ENCODE data around the gene LDLRAD4. TPM values are rescaled to one million over a fixed set of nuclear protein-coding genes. Genes with fewer than 3 reads are reported as not detected.

The LDLRAD4 gene
- polyA plus RNA-seq, 1 donor = 9.1 TPM

- no peak overlapping the region for H3K4me3 ChIP-seq (ENCODE audit: low read length)
- WGBS (ENCODE audit: insufficient coverage, low lambda C conversion rate) = 100% methylated on average over 1 of the region's 7 CpGs
- H3K4me1 ChIP-seq (ENCODE audit: control insufficient read depth, insufficient read depth, low read length) = peaks cover 20% of the 10 kb centered on the region
- DNase-seq = no peak
- no peak overlapping the region for H3K27ac ChIP-seq (ENCODE audit: low read length)
- no peaks in the 10 kb centered on the region for H3K27me3 ChIP-seq (ENCODE audit: control insufficient read depth, insufficient read depth, low read length)
- H3K36me3 ChIP-seq (ENCODE audit: control insufficient read depth, insufficient read depth, low read length) = no peaks in the 10 kb centered on the region
- no peaks in the 10 kb centered on the region for H3K9me3 ChIP-seq (ENCODE audit: control insufficient read depth, low read depth, low read length)
Measured at GRCh38 chr18:13416208-13416607, 197.6 kb downstream of the LDLRAD4 start.

GRCh38 chr18:13416848-13417247, 198.3 kb downstream of the LDLRAD4 start:
- no peaks in the 10 kb centered on the region for H3K27me3 ChIP-seq (ENCODE audit: control insufficient read depth, insufficient read depth, low read length)
- no peak overlapping the region for H3K4me3 ChIP-seq (ENCODE audit: low read length)
- H3K4me1 ChIP-seq (ENCODE audit: control insufficient read depth, insufficient read depth, low read length) = peaks cover 20% of the 10 kb centered on the region
- H3K36me3 ChIP-seq (ENCODE audit: control insufficient read depth, insufficient read depth, low read length) = no peaks in the 10 kb centered on the region
- no peaks in the 10 kb centered on the region for H3K9me3 ChIP-seq (ENCODE audit: control insufficient read depth, low read depth, low read length)
- peak overlapping the region; percentile 30 for H3K27ac ChIP-seq (ENCODE audit: low read length)
- WGBS (ENCODE audit: insufficient coverage, low lambda C conversion rate) = no CpG with 5 or more reads among the region's 3 CpGs
- DNase-seq = peak; percentile 77 to 88

GRCh38 chr18:13418013-13418710, 199.6 kb downstream of the LDLRAD4 start:
- Histone ChIP-seq H3K9me3 (ENCODE audit: control insufficient read depth, low read depth, low read length) (no peaks in the 10 kb centered on the region), H3K36me3 (ENCODE audit: control insufficient read depth, insufficient read depth, low read length) (no peaks in the 10 kb centered on the region), H3K27me3 (ENCODE audit: control insufficient read depth, insufficient read depth, low read length) (no peaks in the 10 kb centered on the region), H3K4me3 (ENCODE audit: low read length) (no peak overlapping the region), H3K4me1 (ENCODE audit: control insufficient read depth, insufficient read depth, low read length) (peaks cover 20% of the 10 kb centered on the region), H3K27ac (ENCODE audit: low read length) (no peak overlapping the region)
- peak; percentile 10 to 32 for DNase-seq
- WGBS (ENCODE audit: insufficient coverage, low lambda C conversion rate) = 80% methylated on average over 1 of the region's 11 CpGs

GRCh38 chr18:13420969-13421686, 202.6 kb downstream of the LDLRAD4 start:
- Histone ChIP-seq H3K4me1 (ENCODE audit: control insufficient read depth, insufficient read depth, low read length) (peaks cover 10% of the 10 kb centered on the region), H3K27ac (ENCODE audit: low read length) (no peak overlapping the region), H3K4me3 (ENCODE audit: low read length) (no peak overlapping the region), H3K36me3 (ENCODE audit: control insufficient read depth, insufficient read depth, low read length) (no peaks in the 10 kb centered on the region), H3K27me3 (ENCODE audit: control insufficient read depth, insufficient read depth, low read length) (no peaks in the 10 kb centered on the region), H3K9me3 (ENCODE audit: control insufficient read depth, low read depth, low read length) (no peaks in the 10 kb centered on the region)
- no peak for DNase-seq
- WGBS (ENCODE audit: insufficient coverage, low lambda C conversion rate) = no CpG with 5 or more reads among the region's 19 CpGs

GRCh38 chr18:13422541-13423147, 204.1 kb downstream of the LDLRAD4 start:
- WGBS (ENCODE audit: insufficient coverage, low lambda C conversion rate) = no CpG with 5 or more reads among the region's 5 CpGs
- H3K4me3 ChIP-seq (ENCODE audit: low read length) = no peak overlapping the region
- no peaks in the 10 kb centered on the region for H3K27me3 ChIP-seq (ENCODE audit: control insufficient read depth, insufficient read depth, low read length)

GRCh38 chr18:13423352-13423751, 204.8 kb downstream of the LDLRAD4 start:
- no CpG with 5 or more reads among the region's 9 CpGs for WGBS (ENCODE audit: insufficient coverage, low lambda C conversion rate)
- Histone ChIP-seq H3K27ac (ENCODE audit: low read length) (no peak overlapping the region), H3K4me3 (ENCODE audit: low read length) (no peak overlapping the region), H3K27me3 (ENCODE audit: control insufficient read depth, insufficient read depth, low read length) (no peaks in the 10 kb centered on the region), H3K4me1 (ENCODE audit: control insufficient read depth, insufficient read depth, low read length) (no peaks in the 10 kb centered on the region), H3K36me3 (ENCODE audit: control insufficient read depth, insufficient read depth, low read length) (no peaks in the 10 kb centered on the region), H3K9me3 (ENCODE audit: control insufficient read depth, low read depth, low read length) (no peaks in the 10 kb centered on the region)
- no peak for DNase-seq

More at GRCh38 chr18:13422541-13423147, 204.1 kb downstream of the LDLRAD4 start:
- no peak overlapping the region for H3K27ac ChIP-seq (ENCODE audit: low read length)
- H3K36me3 ChIP-seq (ENCODE audit: control insufficient read depth, insufficient read depth, low read length) = no peaks in the 10 kb centered on the region
- no peaks in the 10 kb centered on the region for H3K9me3 ChIP-seq (ENCODE audit: control insufficient read depth, low read depth, low read length)
- H3K4me1 ChIP-seq (ENCODE audit: control insufficient read depth, insufficient read depth, low read length) = peaks cover 7% of the 10 kb centered on the region
- no peak for DNase-seq

- no peak overlapping the region for H3K27ac ChIP-seq (ENCODE audit: low read length)
- H3K27me3 ChIP-seq (ENCODE audit: control insufficient read depth, insufficient read depth, low read length) = no peaks in the 10 kb centered on the region
- no peak for DNase-seq
- no peaks in the 10 kb centered on the region for H3K36me3 ChIP-seq (ENCODE audit: control insufficient read depth, insufficient read depth, low read length)
- H3K9me3 ChIP-seq (ENCODE audit: control insufficient read depth, low read depth, low read length) = no peaks in the 10 kb centered on the region
- no peaks in the 10 kb centered on the region for H3K4me1 ChIP-seq (ENCODE audit: control insufficient read depth, insufficient read depth, low read length)
- no peak overlapping the region for H3K4me3 ChIP-seq (ENCODE audit: low read length)
- 80% methylated on average over 1 of the region's 7 CpGs for WGBS (ENCODE audit: insufficient coverage, low lambda C conversion rate)
Measured at GRCh38 chr18:13424363-13424762, 205.8 kb downstream of the LDLRAD4 start.

- H3K27me3 ChIP-seq (ENCODE audit: control insufficient read depth, insufficient read depth, low read length) = no peaks in the 10 kb centered on the region
- no peak overlapping the region for H3K4me3 ChIP-seq (ENCODE audit: low read length)
- H3K27ac ChIP-seq (ENCODE audit: low read length) = no peak overlapping the region
- DNase-seq = no peak
- WGBS (ENCODE audit: insufficient coverage, low lambda C conversion rate) = no CpG with 5 or more reads among the region's 16 CpGs
- H3K4me1 ChIP-seq (ENCODE audit: control insufficient read depth, insufficient read depth, low read length) = no peaks in the 10 kb centered on the region
- H3K36me3 ChIP-seq (ENCODE audit: control insufficient read depth, insufficient read depth, low read length) = no peaks in the 10 kb centered on the region
- H3K9me3 ChIP-seq (ENCODE audit: control insufficient read depth, low read depth, low read length) = no peaks in the 10 kb centered on the region
Measured at GRCh38 chr18:13425357-13426091, 207.0 kb downstream of the LDLRAD4 start.

GRCh38 chr18:13427354-13427753, 208.8 kb downstream of the LDLRAD4 start:
- no peak overlapping the region for H3K4me3 ChIP-seq (ENCODE audit: low read length)
- no peak overlapping the region for H3K27ac ChIP-seq (ENCODE audit: low read length)
- no peaks in the 10 kb centered on the region for H3K27me3 ChIP-seq (ENCODE audit: control insufficient read depth, insufficient read depth, low read length)
- 50% methylated on average over 1 of the region's 3 CpGs for WGBS (ENCODE audit: insufficient coverage, low lambda C conversion rate)
- no peaks in the 10 kb centered on the region for H3K36me3 ChIP-seq (ENCODE audit: control insufficient read depth, insufficient read depth, low read length)
- DNase-seq = no peak
- no peaks in the 10 kb centered on the region for H3K4me1 ChIP-seq (ENCODE audit: control insufficient read depth, insufficient read depth, low read length)
- no peaks in the 10 kb centered on the region for H3K9me3 ChIP-seq (ENCODE audit: control insufficient read depth, low read depth, low read length)

- no CpG with 5 or more reads among the region's 3 CpGs for WGBS (ENCODE audit: insufficient coverage, low lambda C conversion rate)
- no peak for DNase-seq
- Histone ChIP-seq H3K4me1 (ENCODE audit: control insufficient read depth, insufficient read depth, low read length) (no peaks in the 10 kb centered on the region), H3K4me3 (ENCODE audit: low read length) (no peak overlapping the region), H3K36me3 (ENCODE audit: control insufficient read depth, insufficient read depth, low read length) (no peaks in the 10 kb centered on the region), H3K27me3 (ENCODE audit: control insufficient read depth, insufficient read depth, low read length) (no peaks in the 10 kb centered on the region), H3K9me3 (ENCODE audit: control insufficient read depth, low read depth, low read length) (no peaks in the 10 kb centered on the region), H3K27ac (ENCODE audit: low read length) (no peak overlapping the region)
Measured at GRCh38 chr18:13428319-13428718, 209.8 kb downstream of the LDLRAD4 start.

Measured in large intestine (tissue), 3 donors.